H1 (cell line): Measurements from ENCODE around the gene KCNH6. TPM values are rescaled to one million over a fixed set of nuclear protein-coding genes. Genes with fewer than 3 reads are reported as not detected.

Source experiments
- ASH2L ChIP-seq: fragments of 200-600, 300-600 bp; sonication (generic); IDR thresholded peaks from one replicate; pipeline ENCODE4 v1.7.1; 2017; ENCODE audit warnings: low read length
- CREB1 ChIP-seq: IDR thresholded peaks from 2 replicates; pipeline ENCODE4 v1.6.1; 2012; ENCODE audit warnings: inconsistent platforms
- KDM5A ChIP-seq: fragments of 200-600 bp; IDR thresholded peaks from 2 replicates; pipeline ENCODE4 v1.7.1; 2012; ENCODE audit warnings: mild to moderate bottlenecking, low read length, inconsistent platforms, mixed read lengths
- SP4 ChIP-seq: IDR thresholded peaks from 2 replicates; pipeline ENCODE4 v1.6.1; 2012; ENCODE audit warnings: low read length, inconsistent platforms
- TAF1 ChIP-seq: IDR thresholded peaks from 2 replicates; pipeline ENCODE4 v1.6.1; 2011; ENCODE audit warnings: mild to moderate bottlenecking, low read depth, low read length
- polyA plus RNA-seq, 7 experiments: library from polyadenylated mRNA; depleted of rRNA in 3 of 7; stranded (reverse) in 5 of 7; unstranded in 2 of 7; fragments of >200 nt in 5 of 7; fragments of 200-250 nt in 2 of 7; gene quantifications; 1 replicate in 5 of 7; 2 replicates in 1 of 7; 4 replicates in 1 of 7; pipeline versions ENCODE4 v1.2.1 to v1.2.3, GENCODE V29; 2011 to 2013; ENCODE audit warnings: missing spikeins in 2 of 7, mixed read lengths in 2 of 7
- total RNA-seq: library from RNA; stranded (reverse); fragmentation: NEBNext Ultra II Directional; extraction: Animal tissue kit (Norgen Biotek cat#: 25700); gene quantifications from 2 replicates; pipeline ENCODE4 v1.2.1, GENCODE V29; 2021

Gene KCNH6
- total and polyA plus RNA-seq, 2 of the 8 experiments (the other 6 are each of a cell fraction or from before 2014, with no cell fraction given): 1.8 to 3.6 TPM

GRCh38 chr17:63549946-63550816, 27.0 kb downstream of the KCNH6 start, which contains the start of gene DCAF7 (continued):
- TF ChIP-seq TAF1 (0 out of 2 replicates have a peak, but pooled peaks have one; percentile 56), CREB1 (peak; percentile 74), ASH2L (peak; percentile 73), SP4 (peak; percentile 61; the same call in 1 of the 2 replicates), KDM5A (no peak)
